CD4-positive, alpha-beta T cell treated with Interleukin-15 for 4 hours (primary cell): ENCODE results near the gene SYTL1.

ENCODE experiments used
- DNase-seq: peaks from one replicate; pipeline ENCODE4 v3.0.0-alpha.2; 2020; ENCODE audit warnings: low spot score

The SYTL1 gene

DNA sequence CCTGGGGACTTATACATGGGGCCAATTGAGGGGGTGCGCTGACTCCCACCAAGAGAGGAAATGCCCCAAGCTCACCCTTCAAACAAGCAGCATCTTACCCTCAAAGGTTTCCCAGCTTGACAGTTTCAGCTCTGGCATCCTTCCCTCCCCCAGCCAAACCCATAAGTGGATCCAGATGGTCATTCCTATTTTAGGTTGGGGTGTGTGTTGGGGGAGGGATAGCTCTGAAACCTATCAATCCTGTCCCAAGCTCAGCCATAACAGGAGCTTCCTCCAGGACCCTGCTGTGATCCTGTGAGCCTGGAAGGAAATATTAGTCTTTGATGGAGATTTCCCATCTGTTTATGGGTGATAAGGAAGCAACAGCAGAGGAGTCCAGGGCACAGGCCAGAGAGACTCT, 23.2 kb upstream of the SYTL1 start:
- DNase-seq = no peak

DNA sequence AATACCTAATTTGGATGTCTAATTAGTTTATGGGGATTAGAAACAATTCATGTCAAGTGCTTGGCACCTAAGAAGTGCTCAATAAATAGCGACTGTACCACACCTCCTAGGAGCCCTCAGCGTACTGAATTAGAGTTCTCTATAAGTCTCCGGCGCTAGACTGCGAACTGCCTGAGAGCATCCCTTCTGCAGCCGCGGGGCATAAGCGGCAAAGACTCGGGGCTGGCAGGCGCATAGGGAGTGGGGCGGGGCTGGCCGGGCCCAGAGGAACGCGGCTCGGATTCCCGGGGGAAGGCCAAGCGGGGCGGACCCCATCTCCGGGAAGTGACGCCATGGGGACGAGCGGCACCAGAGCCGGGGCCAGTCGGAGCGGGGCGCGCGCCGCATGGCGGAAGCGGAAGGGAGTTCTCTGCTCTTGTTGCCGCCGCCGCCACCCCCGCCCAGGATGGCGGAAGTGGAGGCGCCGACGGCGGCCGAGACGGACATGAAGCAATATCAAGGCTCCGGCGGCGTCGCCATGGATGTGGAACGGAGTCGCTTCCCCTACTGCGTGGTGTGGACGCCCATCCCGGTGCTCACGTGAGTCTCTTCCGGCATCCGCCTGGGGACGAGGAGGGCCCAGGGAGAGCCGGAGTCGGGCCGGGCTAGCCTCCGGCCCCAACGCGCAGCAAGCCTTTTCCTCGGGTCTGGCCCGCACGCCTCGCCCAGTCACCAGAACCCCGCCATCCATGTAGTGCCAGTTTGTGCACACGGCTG, 19.8 kb upstream of the SYTL1 start, which contains the start of gene TMEM222:
Gene TMEM222, plus strand, starts transcription at position 351 of the 756 bp plus-strand sequence. Its CDS starts 35 bp downstream, at position 386.
- DNase-seq = peak; percentile 96

GRCh38 chr1:27322569-27323240, 19.1 kb upstream of the SYTL1 start:
- DNase-seq = no peak

- no peak for DNase-seq
Measured at GRCh38 chr1:27325286-27325685, 16.5 kb upstream of the SYTL1 start.

- no peak for DNase-seq
Measured at GRCh38 chr1:27327964-27328363, 13.9 kb upstream of the SYTL1 start.

- DNase-seq = no peak
Measured at GRCh38 chr1:27330786-27331185, 11.0 kb upstream of the SYTL1 start.

- no peak for DNase-seq
Measured at GRCh38 chr1:27331426-27331825, 10.4 kb upstream of the SYTL1 start.

DNA sequence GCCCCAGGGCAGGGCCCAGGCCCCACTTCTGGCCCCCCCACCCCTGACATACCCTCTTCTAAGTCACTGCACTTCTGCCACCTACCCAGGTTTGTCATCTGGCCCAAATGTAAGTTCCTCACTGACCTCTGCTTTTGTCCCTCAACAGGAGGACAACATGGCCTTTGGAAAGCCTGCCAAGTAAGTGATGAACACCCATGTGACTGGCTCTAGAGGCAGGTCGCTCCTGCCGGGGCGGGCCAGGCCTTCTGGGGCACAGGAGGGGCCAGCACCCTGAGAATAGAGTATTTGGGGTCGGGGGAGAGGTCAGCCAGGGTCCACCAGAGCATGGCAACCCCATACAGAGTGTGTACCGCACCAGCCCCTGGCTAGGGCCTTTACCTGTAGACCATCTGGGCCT, 9.9 kb upstream of the SYTL1 start:
- no peak for DNase-seq

DNA sequence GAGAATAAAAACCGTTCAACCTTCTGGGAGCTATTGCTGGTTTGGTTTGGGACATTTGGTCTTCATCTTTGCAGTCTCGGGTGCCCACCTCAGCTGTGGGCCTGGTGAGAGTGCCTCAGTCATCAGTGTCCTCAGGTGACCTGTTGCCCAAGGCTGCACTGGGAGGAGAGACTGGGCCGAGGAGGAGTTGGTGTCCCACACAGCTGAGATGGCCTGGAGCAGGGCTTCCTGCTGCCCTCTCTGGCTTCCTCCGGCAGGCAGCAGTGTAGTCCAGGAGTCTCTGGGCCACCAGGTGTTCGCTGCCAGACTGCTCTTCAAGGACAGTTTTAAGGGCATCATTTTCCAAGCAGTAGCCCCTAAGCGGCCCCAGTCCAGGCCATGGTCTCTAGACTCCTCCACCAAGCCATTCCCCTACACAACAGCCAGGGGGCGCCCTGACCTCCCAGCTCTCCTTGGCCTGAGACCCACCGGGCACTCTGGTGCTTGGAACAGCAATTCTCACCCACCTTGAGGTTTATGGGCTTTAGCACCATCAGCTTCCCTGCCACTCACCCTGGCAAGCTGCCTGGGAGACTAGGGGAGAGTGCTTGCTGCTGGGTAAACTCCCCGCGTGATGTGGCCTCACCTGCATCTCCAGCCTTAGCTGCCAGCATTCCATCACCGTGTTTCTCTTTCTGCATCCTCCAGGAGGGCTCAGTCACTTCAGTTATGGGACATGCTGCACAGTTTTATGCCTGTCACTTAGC, 9.1 kb upstream of the SYTL1 start:
- DNase-seq = peak; percentile 64

DNA sequence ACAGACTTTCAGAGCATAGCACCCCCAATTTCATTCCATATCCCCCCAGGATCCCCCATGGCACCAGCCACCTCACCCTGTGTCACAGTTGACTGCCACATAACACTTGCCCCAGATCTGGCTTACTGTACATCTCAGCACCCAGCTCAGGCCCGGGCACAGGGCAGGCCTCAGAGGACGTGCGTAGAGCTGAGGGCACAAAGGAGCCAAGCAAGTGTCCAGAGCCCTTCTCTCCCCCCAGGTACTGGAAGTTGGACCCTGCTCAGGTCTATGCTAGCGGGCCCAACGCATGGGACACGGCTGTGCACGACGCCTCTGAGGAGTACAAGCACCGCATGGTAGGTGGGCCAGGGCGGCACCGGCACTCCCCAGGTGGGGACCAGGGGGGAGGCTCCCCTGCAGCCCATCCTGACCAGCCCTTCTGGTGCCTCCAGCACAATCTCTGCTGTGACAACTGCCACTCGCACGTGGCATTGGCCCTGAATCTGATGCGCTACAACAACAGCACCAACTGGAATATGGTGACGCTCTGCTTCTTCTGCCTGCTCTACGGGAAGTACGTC, 8.0 kb upstream of the SYTL1 start:
- no peak for DNase-seq

- DNase-seq = no peak
Measured at GRCh38 chr1:27335506-27336422, 6.1 kb upstream of the SYTL1 start.

GRCh38 chr1:27336756-27337155, 5.1 kb upstream of the SYTL1 start:
- no peak for DNase-seq

DNA sequence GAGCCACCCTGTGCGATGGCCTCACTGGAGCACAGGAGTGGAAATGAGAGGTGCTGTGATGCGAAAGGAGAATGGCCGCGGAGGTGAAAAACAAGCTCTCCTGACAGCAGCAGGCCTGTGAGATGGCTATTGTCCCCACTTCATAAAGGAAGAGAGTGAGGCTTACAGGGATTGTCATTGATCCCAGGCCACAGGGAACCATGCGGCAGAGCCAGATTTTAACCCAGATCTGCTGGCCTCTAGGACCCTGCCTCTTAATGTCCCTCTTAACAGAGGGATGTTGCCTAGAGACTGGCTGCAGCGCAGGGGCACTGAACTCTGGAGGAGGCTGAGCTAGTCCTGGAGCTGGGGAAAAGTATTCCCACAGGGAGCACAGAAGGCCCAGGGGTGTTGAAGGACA, 3.1 kb upstream of the SYTL1 start:
- no peak for DNase-seq

DNA sequence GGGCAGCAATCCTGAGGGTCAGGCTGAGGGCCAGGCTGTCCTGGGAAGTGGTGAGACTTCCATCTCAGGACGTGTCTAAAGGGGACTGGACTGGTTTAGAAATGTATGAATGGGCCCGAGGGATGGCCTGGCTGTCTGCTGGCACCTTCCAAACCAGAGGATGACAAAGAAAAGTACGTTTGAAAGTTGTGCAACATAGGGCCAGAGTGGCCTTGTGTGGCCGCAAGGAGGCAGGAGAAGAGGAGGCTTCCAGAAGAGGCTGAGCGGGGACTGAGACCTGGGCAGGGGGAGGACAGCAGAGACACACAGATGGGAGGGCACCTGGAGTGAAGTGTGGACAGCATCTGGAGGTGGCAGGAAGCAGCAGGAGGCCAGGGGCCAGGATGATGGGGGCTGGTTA, 2.6 kb upstream of the SYTL1 start:
- DNase-seq = no peak

DNA sequence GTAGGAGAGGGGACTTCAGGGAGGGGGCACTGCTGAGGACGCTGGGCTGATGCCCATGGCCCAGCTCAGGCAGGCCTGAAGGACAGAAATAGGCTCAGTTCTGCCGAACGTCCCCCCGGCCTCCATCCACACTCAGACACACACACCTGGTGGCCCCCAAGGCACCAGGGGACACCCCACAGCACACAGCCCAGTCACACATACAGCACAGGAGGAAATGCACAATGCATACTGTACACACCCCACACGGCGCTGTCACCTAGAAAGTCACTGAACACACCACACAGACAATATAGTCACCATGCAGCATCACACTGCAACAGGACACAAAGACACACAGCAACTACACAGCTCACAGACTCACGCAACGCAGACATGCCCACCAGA, 562 bp downstream of the SYTL1 start:
- peak; percentile 41 for DNase-seq

- peak; percentile 83 for DNase-seq
Measured at GRCh38 chr1:27342778-27343638, 1.2 kb downstream of the SYTL1 start.

DNA sequence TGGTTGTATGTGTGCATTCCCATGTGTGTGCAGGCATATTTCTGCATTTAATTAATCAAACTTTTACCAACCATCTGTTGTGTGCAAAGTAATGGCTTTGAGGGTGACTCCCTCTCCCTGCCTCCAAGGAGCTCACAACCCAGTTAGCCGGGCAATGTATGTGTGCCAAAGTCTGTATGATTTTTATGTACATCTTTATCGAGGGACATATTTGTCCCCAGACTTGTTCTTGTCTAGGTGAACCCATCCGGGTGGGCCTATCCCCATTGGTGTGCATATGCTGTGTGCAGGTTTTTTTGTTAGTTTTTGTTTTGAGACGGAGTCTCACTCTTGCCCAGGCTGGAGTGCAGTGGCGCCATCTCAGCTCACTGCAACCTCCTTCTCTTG, 1.8 kb downstream of the SYTL1 start:
- DNase-seq = no peak

GRCh38 chr1:27345272-27345671, 3.5 kb downstream of the SYTL1 start:
- no peak for DNase-seq

- DNase-seq = no peak
Measured at GRCh38 chr1:27346357-27346756, 4.5 kb downstream of the SYTL1 start.

- DNase-seq = no peak
Measured at GRCh38 chr1:27346991-27347624, 5.3 kb downstream of the SYTL1 start.
